Right renal pelvis (tissue), 4 donors: ENCODE results near the gene TMEM178B. TPM values are rescaled to one million over a fixed set of nuclear protein-coding genes. Genes with fewer than 3 reads are reported as not detected.
"Not testable (repeated sequence)": the region's sequence is repeated elsewhere in the genome, so short reads cannot be mapped to it uniquely, and the experiment has no call there.

Experiments used
- DNase-seq, 4 donors: peaks; one replicate each; pipeline ENCODE4 v3.0.0-alpha.2; 2013; ENCODE audit warnings: low read depth in 4 of 4, low spot score in 3 of 4, missing footprints in 1 of 4
- polyA plus RNA-seq, 4 donors: library from polyadenylated mRNA; unstranded; fragments of 120-200 nt; gene quantifications; one replicate each; pipeline ENCODE4 v1.2.1, GENCODE V29; 2013; ENCODE audit not compliant: insufficient read length in 4 of 4

Gene TMEM178B
- polyA plus RNA-seq, 4 donors, result 0.19 to 0.56 (median 0.40) TPM

- no peak for DNase-seq
Measured at GRCh38 chr7:141132671-141133070, 58.8 kb downstream of the TMEM178B start.

GRCh38 chr7:141133646-141134045 is 59.8 kb downstream of the TMEM178B start:
- no peak for DNase-seq

- no peak for DNase-seq
Measured at GRCh38 chr7:141142058-141142457, 68.2 kb downstream of the TMEM178B start.

GRCh38 chr7:141144921-141145629 is 71.2 kb downstream of the TMEM178B start:
- no peak for DNase-seq

- no peak for DNase-seq
Measured at GRCh38 chr7:141145630-141145982, 71.7 kb downstream of the TMEM178B start.

- no peak for DNase-seq
Measured at GRCh38 chr7:141147482-141147881, 73.6 kb downstream of the TMEM178B start.

- no peak for DNase-seq
Measured at GRCh38 chr7:141150465-141150864, 76.6 kb downstream of the TMEM178B start.

- no peak for DNase-seq
Measured at GRCh38 chr7:141151746-141152145, 77.9 kb downstream of the TMEM178B start.

- no peak for DNase-seq
Measured at GRCh38 chr7:141153231-141153630, 79.4 kb downstream of the TMEM178B start.

GRCh38 chr7:141154131-141154732 is 80.4 kb downstream of the TMEM178B start:
- no peak for DNase-seq

GRCh38 chr7:141156407-141156806 is 82.5 kb downstream of the TMEM178B start:
- DNase-seq, result no peak

- DNase-seq, result no peak
Measured at GRCh38 chr7:141157138-141157765, 83.4 kb downstream of the TMEM178B start.

GRCh38 chr7:141158561-141158960 is 84.7 kb downstream of the TMEM178B start:
- no peak for DNase-seq

- DNase-seq, result no peak
Measured at GRCh38 chr7:141160246-141160860, 86.5 kb downstream of the TMEM178B start.

- DNase-seq, result no peak
Measured at GRCh38 chr7:141161550-141162535, 88.0 kb downstream of the TMEM178B start.

GRCh38 chr7:141165521-141165920 is 91.7 kb downstream of the TMEM178B start:
- no peak for DNase-seq

GRCh38 chr7:141166926-141167325 is 93.1 kb downstream of the TMEM178B start:
- DNase-seq, result no peak

GRCh38 chr7:141167381-141167964 is 93.6 kb downstream of the TMEM178B start:
- DNase-seq, result no peak

GRCh38 chr7:141169157-141169556 is 95.3 kb downstream of the TMEM178B start:
- DNase-seq, result not testable (repeated sequence)

GRCh38 chr7:141175728-141176127 is 101.9 kb downstream of the TMEM178B start:
- not testable (repeated sequence) for DNase-seq
